Stimulated activated naive B cell treated with anti-CD40 and anti-IgM and Interleukin-4, amounts not matched to agents 10 μg/mL and 1 μg/mL and 100 μg/mL, for 72 hours (primary cell): ENCODE results near the gene PRSS56.
"Not testable (repeated sequence)": the region's sequence is repeated elsewhere in the genome, so short reads cannot be mapped to it uniquely, and the experiment has no call there.

Experiments
- ATAC-seq, 2 donors: fragments of 150-1000 bp; cut with Tn5 transposase; replicated peaks; 2 replicates each; pipeline ENCODE4 v1.10.0; 2021; ENCODE audit warnings: moderate library complexity in 1 of 2
- DNase-seq: peaks from one replicate; pipeline ENCODE4 v3.0.0; 2021
- H3K27ac Mint-ChIP-seq: one replicate; pipeline ENCODE4 v1.8.0; 2022; ENCODE audit warnings: mild to moderate bottlenecking, mixed read lengths
- H3K27me3 Mint-ChIP-seq, 2 donors: one replicate each; pipeline ENCODE4 v1.8.0; 2022; ENCODE audit warnings: mixed read lengths in 2 of 2
- H3K36me3 Mint-ChIP-seq, 2 donors: one replicate each; pipeline ENCODE4 v1.8.0; 2022; ENCODE audit warnings: mixed read lengths in 2 of 2, mild to moderate bottlenecking in 1 of 2
- H3K4me1 Mint-ChIP-seq, 2 donors: one replicate each; pipeline ENCODE4 v1.8.0; 2022; ENCODE audit warnings: mixed read lengths in 2 of 2, mild to moderate bottlenecking in 1 of 2
- H3K4me3 Mint-ChIP-seq, 2 donors: one replicate each; pipeline ENCODE4 v1.8.0; 2022; ENCODE audit warnings: mild to moderate bottlenecking in 2 of 2, mixed read lengths in 2 of 2, moderate library complexity in 1 of 2
- H3K9me3 Mint-ChIP-seq, 2 donors: one replicate each; pipeline ENCODE4 v1.8.0; 2022; ENCODE audit warnings: mixed read lengths in 2 of 2, mild to moderate bottlenecking in 1 of 2

Gene PRSS56

DNA sequence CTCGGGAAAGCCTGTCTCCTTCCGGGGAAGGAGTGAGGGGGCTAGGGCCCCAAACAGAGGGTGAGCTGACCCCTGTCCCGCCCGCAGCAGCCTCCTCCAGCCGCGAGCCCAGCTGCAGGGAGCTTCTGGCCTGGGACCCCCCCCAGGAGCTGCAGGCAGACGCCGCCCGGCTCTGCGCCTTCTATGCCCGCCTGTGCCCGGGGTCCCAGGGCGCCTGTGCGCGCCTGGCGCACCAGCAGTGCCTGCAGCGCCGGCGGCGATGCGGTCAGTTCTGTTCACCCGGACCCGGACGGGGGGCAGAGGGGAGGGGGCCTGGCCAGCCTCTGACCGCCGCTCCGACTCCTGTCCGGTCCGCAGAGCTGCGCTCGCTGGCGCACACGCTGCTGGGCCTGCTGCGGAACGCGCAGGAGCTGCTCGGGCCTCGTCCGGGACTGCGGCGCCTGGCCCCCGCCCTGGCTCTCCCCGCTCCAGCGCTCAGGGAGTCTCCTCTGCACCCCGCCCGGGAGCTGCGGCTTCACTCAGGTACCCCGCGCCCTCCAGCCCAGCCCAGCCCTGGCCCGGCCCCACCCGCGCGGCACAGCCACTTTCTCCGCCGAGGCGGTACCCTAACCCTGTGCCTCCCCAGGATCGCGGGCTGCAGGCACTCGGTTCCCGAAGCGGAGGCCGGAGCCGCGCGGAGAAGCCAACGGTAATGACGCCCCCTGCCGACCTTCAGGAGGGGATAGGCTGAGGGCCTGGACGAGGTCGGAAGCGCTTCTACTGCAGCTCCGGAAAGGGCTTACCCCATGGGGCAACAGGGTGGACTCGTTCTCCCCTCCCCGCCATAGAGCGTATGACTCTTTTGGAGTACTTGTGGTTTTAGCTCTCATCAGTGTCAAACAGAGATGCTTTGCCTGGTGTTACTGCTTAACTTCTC, 3.8 kb downstream of the PRSS56 start:
- Mint-ChIP-seq H3K36me3 (no peaks in the 10 kb centered on the region), H3K27me3 (peaks cover 64 to 78% of the 10 kb centered on the region in 2 donors), H3K4me3 (peak overlapping the region; percentile 48 to 64), H3K4me1 (peaks cover 15 to 25% of the 10 kb centered on the region in 2 donors), H3K27ac (no peak overlapping the region), H3K9me3 (no peaks in the 10 kb centered on the region)
- DNase-seq (no peak), ATAC-seq (peak; percentile 54 to 55)

DNA sequence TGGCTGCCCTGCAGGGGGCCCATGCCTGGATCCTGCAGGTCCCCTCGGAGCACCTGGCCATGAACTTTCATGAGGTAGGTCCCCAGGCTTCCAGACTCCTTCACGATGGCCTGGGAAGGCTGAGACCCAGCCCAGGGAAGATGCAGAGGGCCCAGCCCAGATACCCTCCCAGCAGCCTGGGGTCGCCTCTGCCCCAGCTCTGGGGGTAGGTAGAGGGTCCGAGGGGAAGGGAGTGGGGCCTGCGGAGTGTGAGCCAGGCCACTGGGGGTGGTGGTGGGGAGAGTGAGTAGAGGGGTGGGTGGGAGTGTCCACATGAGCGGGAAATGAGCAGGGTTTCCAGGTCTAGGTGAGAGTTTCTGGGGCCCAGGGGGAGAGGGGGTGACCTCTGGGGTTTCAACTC, 4.6 kb downstream of the PRSS56 start:
- Mint-ChIP-seq H3K4me1 (peaks cover 15 to 25% of the 10 kb centered on the region in 2 donors), H3K36me3 (no peaks in the 10 kb centered on the region), H3K9me3 (no peaks in the 10 kb centered on the region), H3K27me3 (peaks cover 59 to 76% of the 10 kb centered on the region in 2 donors), H3K4me3 (peak overlapping the region in 1 of 2 donors; percentile 64), H3K27ac (no peak overlapping the region)
- ATAC-seq: no peak
- no peak for DNase-seq

DNA sequence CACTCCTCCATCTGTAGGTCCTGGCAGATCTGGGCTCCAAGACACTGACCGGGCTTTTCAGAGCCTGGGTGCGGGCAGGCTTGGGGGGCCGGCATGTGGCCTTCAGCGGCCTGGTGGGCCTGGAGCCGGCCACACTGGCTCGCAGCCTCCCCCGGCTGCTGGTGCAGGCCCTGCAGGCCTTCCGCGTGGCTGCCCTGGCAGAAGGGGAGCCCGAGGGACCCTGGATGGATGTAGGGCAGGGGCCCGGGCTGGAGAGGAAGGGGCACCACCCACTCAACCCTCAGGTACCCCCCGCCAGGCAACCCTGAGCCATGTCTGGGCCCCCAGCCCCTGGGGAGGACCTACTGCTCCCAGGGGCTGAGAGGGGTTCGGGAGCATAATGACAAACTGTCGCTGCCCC, 5.0 kb downstream of the PRSS56 start:
- Mint-ChIP-seq H3K36me3 (no peaks in the 10 kb centered on the region), H3K4me1 (peaks cover 15 to 25% of the 10 kb centered on the region in 2 donors), H3K27ac (no peak overlapping the region), H3K9me3 (no peaks in the 10 kb centered on the region), H3K27me3 (peaks cover 56 to 78% of the 10 kb centered on the region in 2 donors), H3K4me3 (no peak overlapping the region)
- no peak for DNase-seq
- ATAC-seq: no peak

DNA sequence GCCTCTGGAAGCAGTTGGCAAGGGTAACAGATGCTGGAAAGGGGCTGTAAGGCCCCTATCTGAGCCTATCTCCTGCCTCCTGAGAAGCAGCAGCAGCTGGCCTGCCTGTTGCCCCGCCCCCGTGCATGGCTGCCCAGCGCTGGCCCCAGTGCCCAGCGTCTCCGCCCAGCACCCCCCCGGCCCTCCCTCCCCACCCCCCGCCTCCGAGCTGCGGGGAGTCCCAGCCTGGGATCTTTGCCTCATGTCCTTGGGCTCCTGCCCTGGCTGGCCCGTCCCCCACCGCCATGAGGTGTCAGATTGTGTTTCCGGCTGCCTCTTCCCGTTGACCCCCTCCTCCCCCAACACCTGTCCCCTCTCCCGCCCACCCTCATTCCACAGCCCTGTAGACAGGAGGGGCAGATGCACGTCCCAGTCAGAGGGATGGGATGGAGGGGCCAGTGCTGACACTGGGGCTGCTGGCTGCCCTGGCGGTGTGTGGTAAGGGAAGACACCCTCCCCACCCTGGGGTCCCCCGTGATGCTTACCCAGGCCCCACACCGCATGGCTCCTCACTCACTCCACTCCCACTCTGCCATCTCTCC, 5.7 kb downstream of the PRSS56 start, which contains the start of gene CHRND:
Gene CHRND (plus strand): TSS at position 370 of the 581 bp plus-strand sequence. CDS start 56 bp downstream, at position 426.
- H3K9me3 Mint-ChIP-seq: no peaks in the 10 kb centered on the region
- no peaks in the 10 kb centered on the region for H3K36me3 Mint-ChIP-seq
- H3K4me3 Mint-ChIP-seq: no peak within 1 kb of the TSS
- H3K27ac Mint-ChIP-seq: no peak within 1 kb of the TSS
- peaks cover 50 to 77% of the 10 kb centered on the region in 2 donors for H3K27me3 Mint-ChIP-seq
- ATAC-seq (no peak), DNase-seq (no peak)
- peaks cover 15 to 25% of the 10 kb centered on the region in 2 donors for H3K4me1 Mint-ChIP-seq

DNA sequence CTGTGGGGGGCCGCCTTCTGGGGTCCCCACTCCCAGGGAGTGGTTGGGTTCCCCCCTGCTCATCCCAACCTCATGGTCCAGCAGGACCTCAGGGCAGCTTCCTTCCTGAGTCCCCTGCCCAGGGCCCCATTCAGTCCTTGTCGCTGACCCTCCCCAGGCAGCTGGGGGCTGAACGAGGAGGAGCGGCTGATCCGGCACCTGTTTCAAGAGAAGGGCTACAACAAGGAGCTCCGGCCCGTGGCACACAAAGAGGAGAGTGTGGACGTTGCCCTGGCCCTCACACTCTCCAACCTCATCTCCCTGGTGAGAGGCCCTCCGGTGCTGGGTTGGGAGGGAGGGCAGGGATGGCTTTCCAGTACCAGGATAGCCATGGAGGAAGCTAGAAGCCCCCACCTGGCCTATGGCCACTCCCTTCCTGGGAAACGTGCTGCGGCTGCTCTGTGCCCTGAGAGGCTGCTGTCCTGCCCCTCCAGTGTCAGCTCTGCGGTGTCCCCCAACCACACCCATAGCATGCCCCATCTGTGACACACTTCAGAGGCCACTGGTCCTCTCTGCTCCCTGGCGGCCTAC, 6.3 kb downstream of the PRSS56 start:
- Mint-ChIP-seq H3K9me3 (no peaks in the 10 kb centered on the region), H3K36me3 (no peaks in the 10 kb centered on the region), H3K27me3 (peaks cover 47 to 74% of the 10 kb centered on the region in 2 donors), H3K4me1 (peaks cover 14 to 22% of the 10 kb centered on the region in 2 donors), H3K27ac (no peak overlapping the region), H3K4me3 (no peak overlapping the region)
- no peak for DNase-seq
- no peak for ATAC-seq

DNA sequence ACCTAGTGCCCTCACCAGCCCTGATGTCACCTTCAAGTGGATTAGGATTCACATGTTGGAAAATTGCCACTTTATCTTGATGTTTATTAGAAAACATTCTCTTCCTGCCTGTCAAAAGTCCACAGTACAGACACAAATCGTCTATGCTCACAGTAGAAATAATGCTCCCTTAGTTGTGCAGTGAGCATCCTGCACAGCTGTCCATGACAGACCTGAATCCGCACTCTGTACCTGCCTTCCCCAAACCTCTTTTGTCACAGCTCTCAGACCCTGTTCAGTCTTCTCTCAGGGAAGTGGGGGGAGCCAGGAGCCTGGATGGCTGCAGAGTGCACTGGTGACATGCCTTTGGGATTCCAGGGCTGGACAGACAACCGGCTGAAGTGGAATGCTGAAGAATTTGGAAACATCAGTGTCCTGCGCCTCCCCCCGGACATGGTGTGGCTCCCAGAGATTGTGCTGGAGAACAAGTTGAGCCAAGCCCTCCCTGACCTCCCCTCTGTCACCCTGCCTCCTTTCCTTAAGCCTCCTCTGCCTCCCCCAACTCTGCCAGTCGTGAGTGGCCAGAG, 7.8 kb downstream of the PRSS56 start:
- H3K4me3 Mint-ChIP-seq: no peak overlapping the region
- no peak overlapping the region for H3K27ac Mint-ChIP-seq
- peaks cover 12 to 14% of the 10 kb centered on the region in 2 donors for H3K4me1 Mint-ChIP-seq
- H3K27me3 Mint-ChIP-seq: peaks cover 38 to 67% of the 10 kb centered on the region in 2 donors
- ATAC-seq: no peak
- no peak for DNase-seq
- H3K36me3 Mint-ChIP-seq: no peaks in the 10 kb centered on the region
- no peaks in the 10 kb centered on the region for H3K9me3 Mint-ChIP-seq

DNA sequence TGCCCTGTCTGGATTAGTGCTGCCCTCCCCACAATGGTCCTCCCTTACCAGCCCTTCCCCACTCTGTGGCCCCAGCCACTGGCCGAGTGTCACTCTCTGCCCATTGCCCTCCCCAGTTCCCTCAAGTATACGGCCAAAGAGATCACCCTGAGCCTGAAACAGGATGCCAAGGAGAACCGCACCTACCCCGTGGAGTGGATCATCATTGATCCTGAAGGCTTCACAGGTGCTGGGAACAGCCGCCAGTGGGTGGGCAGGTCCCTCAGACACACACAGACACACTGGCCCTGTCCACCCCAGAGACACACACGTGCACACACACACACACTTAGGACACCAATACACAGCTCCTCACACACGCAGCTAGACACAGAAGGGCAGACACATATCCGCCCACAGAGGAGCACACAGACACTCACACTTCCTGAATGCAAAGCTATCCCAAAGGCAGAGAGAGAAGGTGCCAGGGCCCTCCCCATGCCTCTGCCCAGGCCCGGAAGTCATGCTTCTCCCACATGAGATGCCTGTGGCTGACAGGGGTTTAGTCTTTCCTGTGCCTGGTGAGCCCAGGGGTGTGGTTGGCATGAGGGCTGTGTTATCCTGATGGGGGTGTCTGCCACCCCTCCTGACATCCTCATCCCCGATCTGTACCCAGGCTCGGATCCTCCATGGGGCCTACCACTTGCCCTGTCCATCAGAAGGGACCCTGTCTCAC, 8.7 kb downstream of the PRSS56 start:
- ATAC-seq (no peak), DNase-seq (no peak)
- H3K36me3 Mint-ChIP-seq: no peaks in the 10 kb centered on the region
- peaks cover 8% of the 10 kb centered on the region in 2 donors for H3K4me1 Mint-ChIP-seq
- no peak overlapping the region for H3K4me3 Mint-ChIP-seq
- no peaks in the 10 kb centered on the region for H3K9me3 Mint-ChIP-seq
- H3K27me3 Mint-ChIP-seq: peaks cover 33 to 59% of the 10 kb centered on the region in 2 donors
- peak overlapping the region; percentile 39 for H3K27ac Mint-ChIP-seq

DNA sequence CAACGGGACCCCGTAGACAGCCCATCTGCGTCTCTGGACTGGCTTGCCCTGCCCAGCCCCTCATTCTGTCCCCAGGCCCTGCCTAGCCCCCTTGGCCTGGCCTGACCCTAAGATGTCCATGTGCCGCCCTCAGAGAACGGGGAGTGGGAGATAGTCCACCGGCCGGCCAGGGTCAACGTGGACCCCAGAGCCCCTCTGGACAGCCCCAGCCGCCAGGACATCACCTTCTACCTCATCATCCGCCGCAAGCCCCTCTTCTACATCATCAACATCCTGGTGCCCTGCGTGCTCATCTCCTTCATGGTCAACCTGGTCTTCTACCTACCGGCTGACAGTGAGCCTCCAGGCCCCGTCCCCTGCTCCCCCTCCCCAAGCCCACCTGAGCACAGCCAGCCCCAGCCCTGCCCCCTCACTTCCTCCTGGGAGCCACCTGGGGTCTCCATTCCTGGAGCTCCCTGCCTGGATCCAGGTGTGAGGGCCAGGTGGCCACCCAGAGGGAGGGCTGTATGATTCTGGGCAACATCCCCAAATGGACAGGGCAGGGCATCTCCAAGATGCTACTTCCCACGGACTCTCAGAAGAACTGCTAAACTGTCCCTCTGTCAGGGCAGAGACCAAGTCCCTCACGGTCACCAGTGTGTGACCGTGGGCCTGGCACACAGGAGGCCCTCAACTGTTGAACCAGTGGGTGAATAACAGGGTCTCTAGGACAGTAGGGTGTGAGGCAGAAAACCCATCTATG, 9.8 kb downstream of the PRSS56 start:
- Mint-ChIP-seq H3K4me3 (no peak overlapping the region), H3K27me3 (peaks cover 25 to 50% of the 10 kb centered on the region in 2 donors), H3K36me3 (no peaks in the 10 kb centered on the region), H3K27ac (no peak overlapping the region), H3K4me1 (peaks cover 0 to 4% of the 10 kb centered on the region in 2 donors), H3K9me3 (no peaks in the 10 kb centered on the region)
- DNase-seq (no peak), ATAC-seq (no peak)

DNA sequence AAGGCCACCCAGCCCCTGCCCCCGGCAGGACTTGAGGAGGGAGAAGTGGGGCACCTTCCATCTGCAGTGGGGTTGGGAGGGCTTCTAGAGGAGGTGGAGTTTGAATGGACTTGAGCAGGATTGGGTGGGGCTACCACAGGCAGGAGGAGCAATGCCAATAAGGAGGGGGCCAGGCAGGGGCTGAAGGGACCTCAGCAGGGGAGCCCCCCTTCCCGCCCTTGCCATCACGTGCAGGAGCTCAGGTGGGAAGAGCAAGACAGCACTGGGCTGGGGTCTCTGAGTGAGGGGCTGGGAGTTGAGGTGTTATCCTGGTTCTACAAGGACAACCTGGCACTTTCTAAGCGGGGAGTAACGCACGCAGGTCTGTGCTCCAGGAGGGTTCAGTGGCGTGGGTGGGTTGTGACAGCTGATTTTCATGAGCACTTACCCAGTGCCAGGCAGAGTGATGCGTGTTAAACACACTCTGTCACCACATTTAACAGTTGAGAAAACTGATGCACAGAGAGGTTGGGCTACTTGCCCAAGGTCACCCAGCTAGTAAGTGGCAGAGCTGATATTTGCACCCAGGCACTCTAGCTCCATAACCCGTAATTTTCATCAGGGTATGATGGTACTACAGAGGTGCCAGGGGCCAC, 10.6 kb downstream of the PRSS56 start:
- no peak overlapping the region for H3K27ac Mint-ChIP-seq
- H3K9me3 Mint-ChIP-seq: peaks cover 0 to 1% of the 10 kb centered on the region in 2 donors
- H3K4me1 Mint-ChIP-seq: peaks cover 0 to 4% of the 10 kb centered on the region in 2 donors
- ATAC-seq (no peak), DNase-seq (no peak)
- no peak overlapping the region for H3K4me3 Mint-ChIP-seq
- H3K27me3 Mint-ChIP-seq: peaks cover 28 to 56% of the 10 kb centered on the region in 2 donors
- H3K36me3 Mint-ChIP-seq: no peaks in the 10 kb centered on the region

DNA sequence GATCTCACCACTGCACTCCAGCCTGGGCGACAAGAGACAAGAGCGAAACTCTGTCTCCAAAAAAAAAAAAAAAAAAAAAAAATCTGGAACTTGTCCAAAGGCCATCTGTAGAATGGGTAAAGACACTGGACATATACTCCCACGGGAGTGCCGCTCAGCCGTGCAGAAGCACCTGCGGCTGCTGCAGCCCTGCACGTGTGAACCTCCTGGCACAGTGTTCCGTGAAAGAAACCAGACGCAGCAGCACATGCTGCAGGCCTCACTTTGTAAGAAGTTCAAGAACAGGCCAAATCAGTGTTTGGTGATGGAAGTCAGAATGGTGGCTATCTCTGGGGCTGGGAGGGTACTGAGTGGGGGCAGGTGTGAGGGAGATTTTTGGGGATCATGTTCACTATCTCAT, 12.2 kb downstream of the PRSS56 start:
- peaks cover 0 to 4% of the 10 kb centered on the region in 2 donors for H3K4me1 Mint-ChIP-seq
- peaks cover 27 to 52% of the 10 kb centered on the region in 2 donors for H3K27me3 Mint-ChIP-seq
- H3K9me3 Mint-ChIP-seq: peaks cover 6 to 8% of the 10 kb centered on the region in 2 donors
- peaks cover 0 to 7% of the 10 kb centered on the region in 2 donors for H3K36me3 Mint-ChIP-seq
- H3K27ac Mint-ChIP-seq: no peak overlapping the region
- no peak overlapping the region for H3K4me3 Mint-ChIP-seq
- ATAC-seq (no peak), DNase-seq (no peak)

DNA sequence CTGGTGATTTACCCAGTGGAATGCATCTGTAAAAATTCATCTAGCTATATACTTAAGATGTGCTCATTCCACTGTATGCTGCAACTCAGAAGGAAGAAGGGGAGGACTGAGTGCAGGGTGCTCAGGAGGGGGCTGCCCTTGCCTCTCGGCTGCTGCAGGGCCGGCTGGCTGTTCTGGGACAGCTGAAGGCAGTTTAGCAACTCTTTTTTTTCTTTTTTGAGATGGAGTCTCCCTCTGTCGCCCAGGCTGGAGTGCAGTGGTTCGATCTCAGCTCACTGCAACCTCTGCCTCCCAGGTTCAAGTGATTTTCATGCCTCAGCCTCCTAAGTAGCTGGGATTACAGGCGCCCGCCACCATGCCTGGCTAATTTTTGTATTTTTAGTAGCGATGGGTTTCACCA, 12.6 kb downstream of the PRSS56 start:
- not testable (repeated sequence) for H3K9me3 Mint-ChIP-seq, ATAC-seq, H3K4me3 Mint-ChIP-seq, H3K36me3 Mint-ChIP-seq, DNase-seq, H3K27ac Mint-ChIP-seq, H3K4me1 Mint-ChIP-seq
- H3K27me3 Mint-ChIP-seq: peaks cover 27 to 50% of the 10 kb centered on the region in 2 donors

DNA sequence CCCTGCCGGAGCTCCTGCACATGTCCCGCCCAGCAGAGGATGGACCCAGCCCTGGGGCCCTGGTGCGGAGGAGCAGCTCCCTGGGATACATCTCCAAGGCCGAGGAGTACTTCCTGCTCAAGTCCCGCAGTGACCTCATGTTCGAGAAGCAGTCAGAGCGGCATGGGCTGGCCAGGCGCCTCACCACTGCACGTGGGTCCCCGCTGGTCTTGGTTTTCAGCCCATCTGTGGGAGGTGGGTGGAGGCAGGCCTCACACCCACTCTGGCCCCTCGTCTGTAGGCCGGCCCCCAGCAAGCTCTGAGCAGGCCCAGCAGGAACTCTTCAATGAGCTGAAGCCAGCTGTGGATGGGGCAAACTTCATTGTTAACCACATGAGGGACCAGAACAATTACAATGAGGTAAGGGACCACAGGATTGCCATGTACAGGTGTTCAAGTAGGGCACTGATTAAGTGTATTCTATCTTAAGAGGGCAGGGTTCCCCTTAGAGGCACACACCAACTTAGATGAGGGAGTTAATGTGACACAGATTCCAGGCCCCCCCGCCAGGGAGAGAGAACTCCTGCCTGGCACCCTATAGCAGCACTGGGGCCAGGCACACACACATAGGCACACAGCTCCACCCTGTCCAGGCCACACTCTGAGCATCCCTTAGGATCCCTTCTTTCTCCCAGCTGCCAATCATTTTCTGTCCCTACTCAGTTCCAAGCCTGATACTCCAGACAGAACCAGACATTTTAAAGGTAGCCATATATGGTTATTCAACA, 13.9 kb downstream of the PRSS56 start:
- H3K4me1 Mint-ChIP-seq: peaks cover 9 to 11% of the 10 kb centered on the region in 2 donors
- H3K4me3 Mint-ChIP-seq: no peak overlapping the region
- H3K27me3 Mint-ChIP-seq: peaks cover 26 to 48% of the 10 kb centered on the region in 2 donors
- no peak overlapping the region for H3K27ac Mint-ChIP-seq
- H3K36me3 Mint-ChIP-seq: peaks cover 0 to 7% of the 10 kb centered on the region in 2 donors
- ATAC-seq (no peak), DNase-seq (no peak)
- H3K9me3 Mint-ChIP-seq: peaks cover 6 to 8% of the 10 kb centered on the region in 2 donors
